Osteoblast (primary cell): ENCODE results near the gene PTPN2. TPM values are rescaled to one million over a fixed set of nuclear protein-coding genes. Genes with fewer than 3 reads are reported as not detected.
"Not testable (repeated sequence)": the region's sequence is repeated elsewhere in the genome, so short reads cannot be mapped to it uniquely, and the experiment has no call there.

Experiments used
- DNase-seq: peaks from one replicate; pipeline ENCODE4 v3.0.0; 2011; ENCODE audit warnings: low spot score, mixed read lengths; ENCODE audit not compliant: insufficient read length; ENCODE audit errors: missing footprints
- H2AFZ ChIP-seq: 2 replicates; pipeline ENCODE4 v1.6.0; 2011; ENCODE audit warnings: mild to moderate bottlenecking, low read length
- H3K27ac ChIP-seq: 2 replicates; pipeline ENCODE4 v1.5.1; 2011; ENCODE audit warnings: mild to moderate bottlenecking, low read depth, low read length, moderate library complexity
- H3K27me3 ChIP-seq: 2 replicates; pipeline ENCODE4 v1.6.0; 2012; ENCODE audit warnings: mild to moderate bottlenecking, control low read depth, inconsistent platforms, low read length, moderate library complexity; ENCODE audit not compliant: insufficient read depth
- H3K36me3 ChIP-seq: 2 replicates; pipeline ENCODE4 v1.5.1; 2011; ENCODE audit warnings: mild to moderate bottlenecking, low read length, control low read depth, moderate library complexity; ENCODE audit not compliant: insufficient read depth
- H3K4me1 ChIP-seq: 2 replicates; pipeline ENCODE4 v1.5.1; 2011; ENCODE audit warnings: mild to moderate bottlenecking, low read length, control low read depth, moderate library complexity; ENCODE audit not compliant: insufficient read depth
- H3K4me2 ChIP-seq: 2 replicates; pipeline ENCODE4 v1.6.0; 2011; ENCODE audit warnings: mild to moderate bottlenecking, low read length; ENCODE audit not compliant: insufficient read depth
- H3K4me3 ChIP-seq: fragments of 200-600 bp; sonication (generic); 3 replicates; pipeline ENCODE4 v1.5.1; 2012; ENCODE audit warnings: mild to moderate bottlenecking, low read length, inconsistent platforms; ENCODE audit not compliant: insufficient read depth
- H3K79me2 ChIP-seq: 2 replicates; pipeline ENCODE4 v1.6.0; 2012; ENCODE audit warnings: mild to moderate bottlenecking, low read length, control low read depth, inconsistent platforms; ENCODE audit not compliant: insufficient read depth
- H3K9me3 ChIP-seq: 2 replicates; pipeline ENCODE4 v1.5.1; 2011; ENCODE audit warnings: low read depth, low read length, control low read depth
- H4K20me1 ChIP-seq: 2 replicates; pipeline ENCODE4 v1.6.0; 2012; ENCODE audit warnings: mild to moderate bottlenecking, low read length, control low read depth; ENCODE audit not compliant: insufficient read depth
- total RNA-seq: library from RNA; depleted of rRNA; stranded (reverse); fragments of >200 nt; gene quantifications from 2 replicates; pipeline ENCODE4 v1.2.3, GENCODE V29; 2012
- TF ChIP-seq, protein P1 (sequence below): IDR thresholded peaks from 2 replicates; pipeline ENCODE4 v1.5.1; 2011; ENCODE audit warnings: mild to moderate bottlenecking, low read depth, low read length, moderate library complexity; ENCODE audit errors: extremely low read depth

The PTPN2 gene
- total RNA-seq, 1 donor = 37.6 TPM

- DNase-seq = no peak
- Histone ChIP-seq H3K27me3 (no peaks in the 10 kb centered on the region), H3K4me3 (no peak overlapping the region)
Measured at GRCh38 chr18:12766986-12767433, 117.0 kb downstream of the PTPN2 start.

DNA sequence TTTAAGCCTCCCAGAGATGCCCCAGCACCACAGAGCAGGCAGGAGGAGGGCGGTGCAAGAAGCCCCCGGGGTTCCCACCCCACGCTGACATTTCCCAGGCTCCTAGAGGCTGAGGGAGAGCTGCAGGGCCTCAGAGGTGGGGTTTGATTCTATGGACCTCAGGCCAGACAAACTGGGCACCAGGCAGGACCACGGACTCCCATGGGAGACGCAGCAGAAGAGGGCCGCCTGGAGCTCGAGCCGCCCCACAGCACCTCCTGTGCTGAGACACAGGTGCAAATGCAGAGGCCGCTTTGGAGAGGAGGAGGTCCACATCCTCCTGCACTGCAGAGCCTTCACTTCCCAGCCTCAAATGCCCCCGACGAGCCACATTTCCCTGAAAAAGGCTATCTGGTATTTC lies 118.5 kb downstream of the PTPN2 start:
- no peaks in the 10 kb centered on the region for H3K9me3 ChIP-seq

More at GRCh38 chr18:12766986-12767433, 117.0 kb downstream of the PTPN2 start:
- no peaks in the 10 kb centered on the region for H3K9me3 ChIP-seq
- H3K79me2 ChIP-seq = no peaks in the 10 kb centered on the region
- peaks cover 14% of the 10 kb centered on the region for H3K4me1 ChIP-seq
- no peak overlapping the region for H2AFZ ChIP-seq
- no peak overlapping the region for H3K27ac ChIP-seq
- TF ChIP-seq, protein P1, sequence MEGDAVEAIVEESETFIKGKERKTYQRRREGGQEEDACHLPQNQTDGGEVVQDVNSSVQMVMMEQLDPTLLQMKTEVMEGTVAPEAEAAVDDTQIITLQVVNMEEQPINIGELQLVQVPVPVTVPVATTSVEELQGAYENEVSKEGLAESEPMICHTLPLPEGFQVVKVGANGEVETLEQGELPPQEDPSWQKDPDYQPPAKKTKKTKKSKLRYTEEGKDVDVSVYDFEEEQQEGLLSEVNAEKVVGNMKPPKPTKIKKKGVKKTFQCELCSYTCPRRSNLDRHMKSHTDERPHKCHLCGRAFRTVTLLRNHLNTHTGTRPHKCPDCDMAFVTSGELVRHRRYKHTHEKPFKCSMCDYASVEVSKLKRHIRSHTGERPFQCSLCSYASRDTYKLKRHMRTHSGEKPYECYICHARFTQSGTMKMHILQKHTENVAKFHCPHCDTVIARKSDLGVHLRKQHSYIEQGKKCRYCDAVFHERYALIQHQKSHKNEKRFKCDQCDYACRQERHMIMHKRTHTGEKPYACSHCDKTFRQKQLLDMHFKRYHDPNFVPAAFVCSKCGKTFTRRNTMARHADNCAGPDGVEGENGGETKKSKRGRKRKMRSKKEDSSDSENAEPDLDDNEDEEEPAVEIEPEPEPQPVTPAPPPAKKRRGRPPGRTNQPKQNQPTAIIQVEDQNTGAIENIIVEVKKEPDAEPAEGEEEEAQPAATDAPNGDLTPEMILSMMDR = no peak
- no peak overlapping the region for H3K4me2 ChIP-seq
- no peaks in the 10 kb centered on the region for H4K20me1 ChIP-seq
- no peaks in the 10 kb centered on the region for H3K36me3 ChIP-seq

GRCh38 chr18:12765126-12765525 lies 118.9 kb downstream of the PTPN2 start:
- H3K4me3 ChIP-seq = no peak overlapping the region
- no peaks in the 10 kb centered on the region for H3K79me2 ChIP-seq
- H3K36me3 ChIP-seq = no peaks in the 10 kb centered on the region
- H3K9me3 ChIP-seq = no peaks in the 10 kb centered on the region
- H2AFZ ChIP-seq = no peak overlapping the region
- H4K20me1 ChIP-seq = no peaks in the 10 kb centered on the region
- H3K27ac ChIP-seq = no peak overlapping the region
- no peaks in the 10 kb centered on the region for H3K27me3 ChIP-seq
- no peak for DNase-seq
- H3K4me2 ChIP-seq = no peak overlapping the region
- TF ChIP-seq, protein P1 = no peak
- H3K4me1 ChIP-seq = peaks cover 12% of the 10 kb centered on the region

More for the DNA sequence above, 118.5 kb downstream of the PTPN2 start:
- Histone ChIP-seq H3K27ac (no peak overlapping the region), H3K4me2 (no peak overlapping the region), H3K4me1 (peaks cover 14% of the 10 kb centered on the region), H3K27me3 (no peaks in the 10 kb centered on the region), H3K36me3 (no peaks in the 10 kb centered on the region), H4K20me1 (no peaks in the 10 kb centered on the region), H3K79me2 (no peaks in the 10 kb centered on the region), H3K4me3 (no peak overlapping the region), H2AFZ (no peak overlapping the region)
- TF ChIP-seq, protein P1 = no peak
- DNase-seq = no peak

DNA sequence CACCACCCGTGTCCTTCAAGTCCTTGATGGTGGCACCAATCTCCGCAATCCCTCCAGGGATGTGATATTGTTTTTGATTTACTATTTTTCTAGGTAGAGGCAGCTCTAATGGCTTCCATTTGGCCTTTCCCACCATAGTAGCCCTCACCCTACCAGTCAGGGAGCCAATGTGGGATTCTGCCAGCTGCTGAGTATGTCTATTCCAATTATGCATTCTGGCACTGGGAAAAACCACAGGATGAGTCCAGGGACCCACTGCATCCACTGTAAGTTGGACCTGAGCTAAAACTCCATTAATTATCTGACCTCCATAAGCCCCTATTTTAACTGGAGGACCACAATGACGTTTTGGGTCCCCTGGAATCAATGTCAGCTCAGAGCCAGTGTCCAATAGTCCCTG lies 125.5 kb downstream of the PTPN2 start:
- not testable (repeated sequence) for DNase-seq, H3K79me2 ChIP-seq, H3K4me3 ChIP-seq, H2AFZ ChIP-seq, H3K27me3 ChIP-seq, H3K27ac ChIP-seq, H3K36me3 ChIP-seq, H3K4me1 ChIP-seq, H3K4me2 ChIP-seq, H3K9me3 ChIP-seq, H4K20me1 ChIP-seq

DNA sequence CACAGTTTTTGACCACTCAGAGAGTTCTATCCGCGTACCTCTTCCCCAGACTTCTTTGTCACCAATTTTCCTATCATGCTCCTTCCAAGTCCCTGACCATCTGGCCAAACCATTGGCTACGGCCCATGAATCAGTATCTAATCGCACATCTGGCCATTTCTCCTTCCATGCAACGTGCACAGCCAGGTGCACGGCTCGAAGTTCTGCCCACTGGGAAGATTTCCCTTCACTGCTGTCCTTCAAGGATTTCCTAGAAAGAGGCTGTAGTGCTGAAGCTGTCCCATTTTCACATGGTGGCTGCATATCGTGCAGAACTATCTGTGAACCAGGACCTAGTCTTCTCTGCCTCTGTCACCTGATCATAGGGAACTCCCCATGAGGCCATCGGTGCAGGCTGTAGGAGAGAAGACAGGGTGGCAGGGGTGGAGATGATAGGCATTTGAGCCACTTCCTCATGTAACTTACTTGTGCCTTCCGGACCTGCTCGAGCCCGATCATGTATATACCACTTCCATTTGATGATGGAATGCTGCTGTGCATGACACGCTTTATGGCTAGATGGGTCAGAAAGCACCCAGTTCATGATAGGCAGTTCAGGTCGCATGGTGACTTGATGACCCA lies 127.3 kb downstream of the PTPN2 start:
- not testable (repeated sequence) for H3K4me1 ChIP-seq, H3K36me3 ChIP-seq, H3K4me2 ChIP-seq, H3K27ac ChIP-seq, H3K4me3 ChIP-seq, H3K9me3 ChIP-seq, DNase-seq, H4K20me1 ChIP-seq, H3K27me3 ChIP-seq, H3K79me2 ChIP-seq, H2AFZ ChIP-seq

DNA sequence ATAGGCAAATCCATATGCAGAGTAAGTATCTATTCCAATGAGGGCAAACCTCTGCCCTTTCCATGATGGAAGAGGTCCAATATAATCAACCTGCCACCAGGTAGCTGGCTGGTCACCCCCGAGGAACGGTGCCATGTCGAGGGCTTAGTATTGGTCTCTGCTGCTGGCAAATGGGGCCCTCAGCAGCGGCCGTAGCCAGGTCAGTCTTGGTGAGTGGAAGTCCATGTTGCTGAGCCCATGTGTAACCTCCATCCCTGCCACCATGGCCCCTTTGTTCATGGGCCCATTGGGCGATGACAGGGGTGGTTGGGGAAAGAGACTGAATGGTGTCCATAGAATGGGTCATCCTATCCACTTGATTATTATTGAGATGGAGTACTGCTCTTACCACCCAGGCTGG lies 128.4 kb downstream of the PTPN2 start:
- H3K4me2 ChIP-seq, H3K36me3 ChIP-seq, H3K9me3 ChIP-seq, H3K4me1 ChIP-seq, H3K27me3 ChIP-seq, H3K79me2 ChIP-seq, H2AFZ ChIP-seq, H4K20me1 ChIP-seq, H3K27ac ChIP-seq, H3K4me3 ChIP-seq, DNase-seq: not testable (repeated sequence)
